Astrocyte of the spinal cord (primary cell): Measurements from ENCODE around the gene EGFR.
A peak's percentile ranks its signal among the peaks of the same experiment; 100 is the strongest.

Experiments used
- DNase-seq: peaks from one replicate; pipeline ENCODE4 v3.0.0; 2011; ENCODE audit warnings: low read depth, low spot score
- H3K4me3 ChIP-seq: 2 replicates; pipeline ENCODE4 v1.5.1; 2011; ENCODE audit warnings: low read depth, mild to moderate bottlenecking, low read length, moderate library complexity
- CTCF ChIP-seq: IDR thresholded peaks from 2 replicates; pipeline ENCODE4 v1.5.1; 2012; ENCODE audit warnings: low read depth, mild to moderate bottlenecking, low read length, inconsistent platforms
- in situ Hi-C: cut with HindIII; loops from 2 replicates; pipeline ENCODE4 v1.10.0; 2017; ENCODE audit warnings: low sequenced_read_pairs

Gene EGFR

GRCh38 chr7:55185321-55185802, 166.5 kb downstream of the EGFR start:
- TF ChIP-seq CTCF: no peak
- H3K4me3 ChIP-seq: no peak overlapping the region
- in situ Hi-C loops: no loop called here
- peak; percentile 33 for DNase-seq

- no peak for TF ChIP-seq CTCF
- no peak overlapping the region for H3K4me3 ChIP-seq
- DNase-seq: peak; percentile 91
- in situ Hi-C loops: no loop called here
Measured at GRCh38 chr7:55185941-55186609, 167.3 kb downstream of the EGFR start.

GRCh38 chr7:55187701-55188491, 169.1 kb downstream of the EGFR start:
- TF ChIP-seq CTCF: no peak
- no peak overlapping the region for H3K4me3 ChIP-seq
- no peak for DNase-seq
- in situ Hi-C loops: no loop called here

GRCh38 chr7:55188590-55189138, 169.8 kb downstream of the EGFR start:
- no peak for DNase-seq
- H3K4me3 ChIP-seq: no peak overlapping the region
- no peak for TF ChIP-seq CTCF
- in situ Hi-C loops: no loop called here

- peak; percentile 36 for DNase-seq
- in situ Hi-C loops: no loop called here
- TF ChIP-seq CTCF: no peak
- no peak overlapping the region for H3K4me3 ChIP-seq
Measured at GRCh38 chr7:55189146-55189766, 170.4 kb downstream of the EGFR start.

GRCh38 chr7:55189878-55190436, 171.1 kb downstream of the EGFR start:
- TF ChIP-seq CTCF: no peak
- in situ Hi-C loops: no loop called here
- no peak overlapping the region for H3K4me3 ChIP-seq
- DNase-seq: no peak
